HepG2 (cell line): Measurements from ENCODE around the gene FAP.

Experiments used
- BHLHE40 ChIP-seq: IDR thresholded peaks from 2 replicates; pipeline ENCODE4 v1.6.1; 2011; ENCODE audit warnings: low read length, improper control_type of control experiment
- CEBPB ChIP-seq: IDR thresholded peaks from 2 replicates; pipeline ENCODE4 v1.6.1; 2011; ENCODE audit warnings: low read depth, low read length, improper control_type of control experiment, borderline replicate concordance
- CTCF ChIP-seq: sonication (generic); formaldehyde crosslinking; IDR thresholded peaks from 2 replicates; pipeline ENCODE4 v1.5.0; 2020; ENCODE audit warnings: mild to moderate bottlenecking, missing genetic modification reagents, moderate library complexity
- GABPA ChIP-seq, 2 experiments: IDR thresholded peaks; 2 replicates each; pipeline ENCODE4 v1.6.1; 2011 to 2016; ENCODE audit warnings: low read depth in 2 of 2, low read length in 1 of 2, missing biosample characterization in 1 of 2, missing genetic modification characterization in 1 of 2
- MTA1 ChIP-seq: sonication (generic); formaldehyde crosslinking; IDR thresholded peaks from 2 replicates; pipeline ENCODE4 v1.4.0; 2020; ENCODE audit warnings: missing genetic modification reagents, mild to moderate bottlenecking, borderline replicate concordance
- NFIC ChIP-seq: IDR thresholded peaks from 2 replicates; pipeline ENCODE4 v1.6.1; 2012; ENCODE audit warnings: mild to moderate bottlenecking, low read length, inconsistent platforms
- PHF21A ChIP-seq: sonication (generic); formaldehyde crosslinking; IDR thresholded peaks from 2 replicates; pipeline ENCODE4 v1.5.0; 2020; ENCODE audit warnings: mild to moderate bottlenecking, missing genetic modification reagents
- POLR2A ChIP-seq, 2 experiments: IDR thresholded peaks; 2 replicates each; pipeline ENCODE4 v1.6.1; 2011; ENCODE audit warnings: low read depth in 2 of 2, low read length in 2 of 2, mild to moderate bottlenecking in 1 of 2, moderate library complexity in 1 of 2; ENCODE audit not compliant: insufficient read depth in 1 of 2
- SIN3B ChIP-seq: fragments of 150-350 bp; IDR thresholded peaks from 2 replicates; pipeline ENCODE4 v1.6.1; 2014; ENCODE audit warnings: low read length
- ZNF232 ChIP-seq: sonication (generic); formaldehyde crosslinking; IDR thresholded peaks from 2 replicates; pipeline ENCODE4 v1.4.0; 2020; ENCODE audit warnings: missing genetic modification reagents, borderline replicate concordance
- ZNF563 ChIP-seq: sonication (generic); formaldehyde crosslinking; IDR thresholded peaks from 2 replicates; pipeline ENCODE4 v1.8.0; 2022; ENCODE audit warnings: mild to moderate bottlenecking, moderate library complexity, missing genetic modification reagents
- ZNF704 ChIP-seq: sonication (generic); formaldehyde crosslinking; IDR thresholded peaks from 2 replicates; pipeline ENCODE4 v1.8.1; 2023; ENCODE audit warnings: mild to moderate bottlenecking, inconsistent platforms, moderate library complexity, missing genetic modification reagents, borderline replicate concordance

GRCh38 chr2:162245061-162245460 is 1.8 kb upstream of the FAP start:
- TF ChIP-seq GABPA (IDR thresholded peaks at IDR 0.05; ENCODE audit: low read depth, low read length), result no peak
- TF ChIP-seq GABPA (CRISPR knock-in tag; IDR thresholded peaks at IDR 0.05; ENCODE audit: low read depth), result no peak
- TF ChIP-seq ZNF704 (CRISPR knock-in tag), result no peak
- TF ChIP-seq BHLHE40, result no peak
- TF ChIP-seq CTCF (CRISPR knock-in tag), result no peak
- TF ChIP-seq NFIC, result no peak
- TF ChIP-seq ZNF232 (CRISPR knock-in tag), result no peak
- TF ChIP-seq SIN3B, result no peak
- TF ChIP-seq MTA1 (CRISPR knock-in tag), result no peak
- TF ChIP-seq PHF21A (CRISPR knock-in tag), result no peak
- TF ChIP-seq ZNF563 (CRISPR knock-in tag), result no peak
- no peak for TF ChIP-seq POLR2A (IDR thresholded peaks at IDR 0.05; ENCODE audit: insufficient read depth in 1 of 2, low read depth in 2 of 2, low read length in 2 of 2)
- no peak for TF ChIP-seq CEBPB
